ENCODE measurements around the gene AGBL1.

AGBL1 gene

DNA sequence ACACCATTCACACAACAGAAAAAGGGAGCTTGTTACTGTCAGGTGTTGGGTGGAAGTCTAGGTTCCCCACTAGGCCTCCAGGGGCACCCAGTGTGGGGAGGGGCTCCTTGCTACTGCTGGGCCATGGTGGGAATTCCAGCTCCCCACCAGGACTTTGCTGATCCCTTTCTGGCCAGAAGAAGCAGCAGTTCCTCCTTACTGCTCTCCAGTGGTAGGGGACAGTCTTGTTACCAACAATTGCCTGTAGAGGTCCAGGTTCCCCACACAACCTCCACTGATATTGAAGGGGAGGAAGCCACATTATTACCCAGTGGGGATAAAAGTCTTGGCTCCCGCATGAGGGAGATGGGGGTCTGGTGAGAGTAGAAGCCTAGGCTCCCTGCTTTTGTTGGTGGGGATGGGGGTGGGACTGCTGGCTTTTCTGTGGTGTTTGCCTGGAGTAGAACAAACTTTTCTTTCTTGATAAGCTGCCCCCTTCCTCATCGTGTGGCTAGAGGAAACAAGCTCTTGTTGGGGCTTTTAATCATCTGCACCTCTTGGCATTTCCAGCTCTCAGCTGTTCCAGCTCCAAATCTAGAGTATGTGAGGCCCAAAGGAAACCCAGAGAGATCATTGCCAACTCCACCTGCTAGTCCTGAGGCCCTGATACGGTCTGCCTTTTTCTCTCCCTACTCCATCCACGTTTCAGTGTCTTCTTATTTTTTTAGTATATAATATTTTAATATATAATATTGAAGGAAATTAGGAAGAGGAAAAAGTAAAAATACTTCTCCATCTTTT, 824.2 kb downstream of the AGBL1 start:
- DNase-seq = no peak

DNA sequence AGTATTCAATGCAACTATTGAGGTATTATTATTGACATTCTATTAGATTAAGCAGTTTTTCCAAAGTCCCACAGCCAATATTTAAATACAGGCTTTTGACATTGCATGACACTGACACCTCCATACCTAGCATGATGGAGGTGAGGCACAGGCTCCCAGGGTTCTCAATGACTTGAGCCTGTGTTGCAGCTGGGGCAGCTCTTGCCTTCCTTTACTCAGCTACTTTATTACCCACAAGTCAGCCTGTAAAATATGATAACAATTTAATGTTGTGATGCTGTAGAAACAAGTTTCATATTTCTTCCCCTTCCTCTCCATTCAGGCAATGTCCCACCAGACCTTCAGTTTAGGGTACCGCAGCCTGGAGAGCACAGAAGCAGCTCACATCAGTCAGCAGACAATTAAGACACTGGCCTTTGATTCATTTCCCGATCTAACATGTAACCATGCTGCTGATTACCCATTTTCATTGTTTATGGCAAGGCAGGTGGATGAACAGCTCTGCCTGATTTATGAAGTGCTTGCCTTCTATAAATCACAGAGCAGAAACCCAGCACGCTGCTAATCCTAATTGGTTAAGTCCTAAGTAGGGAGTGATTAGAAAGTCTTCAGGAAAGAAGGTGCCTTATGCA, 826.1 kb downstream of the AGBL1 start:
- no peak for DNase-seq

DNA sequence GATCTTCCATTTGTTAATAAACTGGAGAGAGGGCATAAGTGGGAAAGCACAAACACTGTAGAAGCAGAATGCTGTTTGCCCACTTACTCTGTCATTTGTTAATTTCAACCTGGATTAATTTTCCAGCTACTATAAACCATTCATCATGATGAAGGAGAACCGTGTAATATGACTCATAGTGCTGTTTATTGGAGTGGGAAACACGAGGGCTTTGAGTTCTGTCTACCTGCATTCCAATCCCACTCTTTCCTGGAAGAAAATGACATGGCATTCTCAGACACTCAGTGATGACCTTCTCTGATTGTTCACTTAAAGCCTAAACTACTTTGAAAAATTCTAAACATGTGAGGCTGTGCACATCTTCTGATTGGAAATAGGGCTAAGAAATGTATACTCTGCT, 826.7 kb downstream of the AGBL1 start:
- no peak for DNase-seq

DNA sequence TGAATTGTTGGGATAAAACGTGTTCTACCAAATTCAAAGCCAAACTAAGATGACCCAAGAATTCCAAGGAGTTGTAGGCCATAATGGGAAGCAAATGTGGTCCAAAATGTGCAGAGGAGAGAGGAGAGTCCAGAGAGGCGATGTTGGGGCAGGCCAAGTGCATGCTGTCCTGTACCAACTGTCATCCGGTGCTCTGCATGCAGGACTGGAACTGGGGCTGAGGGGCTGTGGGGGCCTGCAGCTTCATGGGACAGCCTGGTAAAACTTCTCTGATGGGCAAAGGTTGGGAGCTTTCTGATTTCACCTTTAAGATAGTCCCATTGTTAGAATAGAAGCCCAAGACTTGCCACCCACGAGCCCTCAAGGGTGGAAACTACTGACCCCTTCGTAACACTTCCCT, 831.4 kb downstream of the AGBL1 start:
- DNase-seq = no peak

DNA sequence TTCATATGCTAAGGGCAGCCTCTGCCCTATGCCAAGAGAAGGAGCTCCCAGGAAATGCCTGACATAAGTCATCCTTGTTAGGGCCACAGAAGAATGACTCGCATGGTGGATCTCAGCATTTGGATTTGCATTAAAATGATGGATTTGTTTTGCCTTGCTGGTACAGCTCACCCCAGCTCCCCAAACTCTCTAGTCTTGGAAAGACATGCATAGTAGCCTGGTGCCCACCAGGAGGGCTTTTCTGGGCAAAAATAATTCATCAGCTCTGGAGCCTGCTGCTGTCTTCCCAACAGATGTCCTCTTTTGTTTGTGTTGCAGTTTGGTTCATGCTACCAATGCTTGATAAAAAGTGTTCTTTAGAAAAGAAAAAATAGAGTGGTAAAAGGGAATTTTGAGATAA, 833.0 kb downstream of the AGBL1 start:
- DNase-seq = no peak

DNA sequence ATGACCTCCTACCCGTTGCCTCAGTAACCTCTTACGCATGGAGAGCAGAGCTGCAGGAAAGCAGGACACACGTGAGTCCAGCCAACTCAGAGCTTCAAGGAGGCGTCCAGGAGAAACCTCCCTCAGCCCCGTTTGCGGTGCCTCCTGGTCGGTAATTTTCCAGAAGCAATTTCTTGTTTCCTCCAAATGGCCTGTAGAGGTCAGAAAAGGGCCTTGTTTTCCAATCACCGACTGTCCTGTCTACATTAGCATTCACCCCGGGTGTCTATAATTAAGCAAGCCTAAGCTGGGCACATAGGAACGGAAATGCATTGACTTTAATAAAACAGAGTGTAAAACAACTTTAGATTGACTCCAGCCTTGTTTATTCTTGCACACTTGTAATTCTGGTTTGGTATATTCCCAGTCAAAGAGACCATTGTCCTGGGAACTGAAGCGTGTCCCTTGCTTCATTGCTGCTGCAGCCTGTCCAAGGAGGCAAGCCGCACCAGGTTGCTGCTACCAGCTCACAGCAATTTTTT, 836.2 kb downstream of the AGBL1 start:
- no peak for DNase-seq

DNA sequence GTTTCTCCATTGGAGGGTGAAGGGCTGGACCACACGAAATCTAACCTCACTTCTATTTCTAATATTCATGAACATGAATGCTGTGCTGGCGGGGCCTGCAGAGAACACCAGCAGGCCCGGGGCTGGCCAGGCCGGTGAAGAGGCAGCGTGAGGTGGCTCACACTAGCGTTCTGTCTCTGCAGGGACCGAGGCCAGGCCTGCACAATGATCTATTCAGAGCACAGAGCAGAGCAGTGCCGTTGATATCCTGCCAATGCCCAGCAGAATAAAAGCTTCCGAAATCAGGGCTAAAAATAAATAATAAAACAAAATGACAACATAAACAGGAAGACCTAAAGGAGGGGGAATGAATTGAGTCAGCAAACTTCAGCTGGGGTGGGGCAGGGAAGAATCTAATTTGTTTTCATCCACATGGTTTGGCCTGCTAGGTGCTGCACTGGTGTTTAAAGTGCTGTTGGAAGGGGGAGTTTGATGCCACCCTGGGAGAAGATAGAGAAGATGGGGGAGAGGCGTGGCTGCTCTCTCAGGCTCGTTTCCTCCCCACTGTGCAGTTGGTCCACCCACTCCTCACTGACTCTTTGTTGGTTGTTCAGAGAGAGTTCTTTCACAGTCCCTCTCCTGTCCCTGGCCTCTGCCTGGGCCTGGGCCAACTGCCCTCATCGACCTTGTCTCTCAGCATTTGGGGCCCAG, 837.1 kb downstream of the AGBL1 start:
- DNase-seq = no peak

DNA sequence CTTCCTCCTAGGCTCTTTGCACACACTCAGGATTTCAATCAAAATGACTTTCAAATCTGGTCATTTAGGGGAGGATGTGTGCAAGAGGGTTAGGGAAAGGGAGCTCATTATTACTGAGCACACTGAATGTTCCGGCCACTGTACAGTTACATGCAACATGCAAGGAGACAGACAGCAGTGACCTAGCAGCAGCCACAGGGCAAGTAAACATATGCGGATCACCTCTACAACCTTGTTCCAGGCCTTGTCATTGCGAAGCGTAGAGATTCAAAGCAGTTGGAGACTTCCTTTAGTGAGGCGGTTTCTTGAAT, 837.6 kb downstream of the AGBL1 start:
- DNase-seq = no peak

DNA sequence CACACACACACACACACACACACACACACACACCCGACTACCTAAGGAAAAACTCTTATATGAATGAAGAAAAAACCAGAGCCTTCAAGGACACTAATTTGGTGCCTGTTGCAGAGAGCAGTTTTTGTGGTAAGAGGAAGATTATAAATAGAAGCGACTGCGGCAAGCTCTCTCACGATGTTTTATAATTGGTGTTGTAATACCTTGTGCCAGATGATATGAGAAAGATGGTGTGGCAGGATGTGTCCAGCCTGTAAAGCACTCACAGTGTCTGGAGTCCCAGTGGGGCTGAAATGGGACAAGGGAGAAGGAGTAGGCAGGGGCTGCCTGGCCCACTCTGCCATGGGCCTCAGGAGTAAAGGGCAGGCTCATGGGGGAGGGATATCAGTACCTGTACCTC, 839.9 kb downstream of the AGBL1 start:
- no peak for DNase-seq

DNA sequence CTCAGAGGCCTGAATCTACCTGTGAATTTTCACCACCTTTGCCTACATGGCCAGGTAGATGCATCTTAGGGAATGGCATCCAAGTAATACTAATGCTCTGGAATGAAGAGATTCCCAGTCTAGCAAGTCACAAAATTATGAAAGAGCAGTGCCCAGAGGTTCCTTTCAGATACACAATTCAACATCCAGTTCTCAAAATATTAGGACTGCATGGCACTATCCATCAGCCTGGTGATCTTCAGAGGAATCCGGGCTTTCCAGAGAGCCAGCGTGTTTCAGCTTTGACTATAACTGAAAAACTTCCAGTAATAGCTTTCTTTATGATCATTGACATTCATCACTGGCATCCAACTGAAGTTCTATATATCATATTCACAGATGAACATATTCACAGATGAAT, 849.8 kb downstream of the AGBL1 start:
- DNase-seq = no peak

DNA sequence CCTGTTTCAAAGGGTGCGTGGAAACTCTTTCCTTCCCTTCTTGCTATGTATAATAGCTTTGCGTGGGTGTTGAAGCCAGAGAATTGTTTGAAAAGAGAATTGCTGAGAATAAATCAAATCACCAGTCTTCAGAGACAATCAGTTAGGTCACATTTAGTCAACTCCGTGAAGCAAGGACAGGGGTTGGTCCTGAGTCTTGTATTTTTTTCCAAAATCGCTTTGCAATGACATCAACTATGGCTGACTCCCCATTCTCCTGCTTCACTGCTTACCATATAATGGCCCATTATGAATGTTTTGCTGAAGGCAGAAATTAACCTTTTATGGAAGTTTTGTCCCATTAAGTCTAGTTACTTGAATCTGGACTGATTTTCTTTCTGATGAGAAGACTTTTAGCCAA, 852.8 kb downstream of the AGBL1 start:
- DNase-seq = no peak

DNA sequence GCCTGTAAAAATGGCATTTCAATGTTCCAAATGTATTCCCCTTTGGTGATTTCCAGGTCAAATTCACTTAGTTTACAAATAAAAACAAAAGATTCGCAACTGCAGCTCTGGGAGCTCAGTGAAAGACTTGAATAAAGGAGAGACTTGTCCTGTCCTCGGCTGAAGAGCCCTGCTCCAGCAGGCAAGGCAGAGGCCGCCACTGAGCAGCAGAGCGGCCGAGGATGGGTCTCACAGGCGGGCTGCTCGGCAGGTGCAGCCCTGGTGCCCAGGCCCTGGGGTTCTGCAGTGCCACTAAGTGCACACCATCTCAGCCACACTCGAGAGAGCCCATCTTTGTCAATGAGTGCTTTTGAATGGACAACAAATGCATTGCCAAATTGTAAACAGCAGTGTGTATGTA, 856.2 kb downstream of the AGBL1 start:
- DNase-seq = no peak

DNA sequence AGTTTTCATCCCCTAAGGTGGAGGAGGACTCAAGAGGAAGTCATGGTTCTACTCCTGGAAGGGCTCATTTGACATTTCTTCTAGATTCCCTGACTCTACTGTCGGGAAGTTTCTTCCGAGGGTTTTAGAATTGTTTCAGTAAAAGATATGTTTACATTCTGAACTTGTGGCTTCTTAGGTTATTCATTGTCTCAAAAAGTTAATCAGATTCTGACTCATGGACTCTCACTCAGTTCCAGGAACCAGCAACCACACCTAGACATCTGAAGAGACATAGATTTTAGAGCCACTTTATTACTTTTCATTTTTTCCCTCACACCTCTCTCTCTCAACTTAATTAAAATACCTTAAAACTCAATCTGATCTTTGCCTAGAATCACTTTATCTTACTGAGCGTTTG, 862.6 kb downstream of the AGBL1 start:
- DNase-seq = no peak

DNA sequence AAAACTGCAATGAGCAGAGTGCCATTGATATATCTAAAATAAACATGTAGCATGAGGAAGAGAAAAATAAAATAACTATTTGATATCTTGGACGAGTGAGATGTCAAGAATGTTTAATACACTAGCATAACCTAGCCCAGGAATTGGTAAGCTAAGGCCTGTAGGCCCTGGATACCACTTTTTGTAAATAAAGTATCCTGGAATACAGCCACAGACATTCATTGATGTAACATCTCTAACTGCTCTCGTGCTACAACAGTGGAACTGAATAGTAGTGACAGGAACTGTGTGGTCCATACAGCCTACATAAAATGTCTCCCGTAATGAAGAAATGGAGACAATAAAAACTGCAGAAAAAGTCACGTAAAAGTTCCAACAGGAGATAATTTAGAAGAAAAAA, 869.0 kb downstream of the AGBL1 start:
- no peak for DNase-seq

DNA sequence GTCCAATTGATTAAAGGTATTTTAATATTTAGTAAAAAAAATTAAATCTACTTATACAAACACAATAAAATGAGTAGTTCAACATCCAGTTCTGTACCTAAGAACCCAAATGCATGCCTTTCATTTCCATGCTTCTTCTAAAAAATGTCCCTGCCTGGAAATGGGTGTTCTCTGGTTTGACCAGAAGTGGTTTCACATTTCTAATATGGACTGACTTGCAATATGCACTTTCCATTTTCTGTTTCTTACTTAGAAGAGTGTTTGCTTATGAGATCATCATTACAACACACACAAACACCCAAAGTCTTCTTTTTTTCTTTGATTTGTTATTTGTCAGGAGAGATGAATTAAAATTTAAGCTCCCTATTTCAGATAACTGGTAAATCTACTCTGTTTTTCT, 879.6 kb downstream of the AGBL1 start:
- no peak for DNase-seq

DNA sequence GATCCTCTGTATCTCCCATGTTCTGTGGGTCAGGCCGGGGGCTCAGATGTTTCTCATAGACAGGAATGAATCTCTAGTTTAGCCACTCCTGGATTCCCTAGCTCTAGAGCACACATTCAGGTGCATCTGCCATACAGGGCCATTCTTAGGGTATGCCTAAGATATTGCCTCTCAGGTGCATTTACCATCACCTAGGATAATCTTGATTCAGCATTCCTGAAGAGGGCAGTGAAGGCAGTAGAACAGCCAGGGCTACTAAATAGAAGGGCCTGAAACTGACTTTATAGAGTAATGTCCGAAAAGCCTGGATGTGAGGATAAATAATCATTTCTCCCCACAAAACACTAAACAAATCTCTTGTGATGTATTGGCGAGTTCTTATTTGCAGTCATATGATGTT, 882.0 kb downstream of the AGBL1 start:
- DNase-seq = no peak

DNA sequence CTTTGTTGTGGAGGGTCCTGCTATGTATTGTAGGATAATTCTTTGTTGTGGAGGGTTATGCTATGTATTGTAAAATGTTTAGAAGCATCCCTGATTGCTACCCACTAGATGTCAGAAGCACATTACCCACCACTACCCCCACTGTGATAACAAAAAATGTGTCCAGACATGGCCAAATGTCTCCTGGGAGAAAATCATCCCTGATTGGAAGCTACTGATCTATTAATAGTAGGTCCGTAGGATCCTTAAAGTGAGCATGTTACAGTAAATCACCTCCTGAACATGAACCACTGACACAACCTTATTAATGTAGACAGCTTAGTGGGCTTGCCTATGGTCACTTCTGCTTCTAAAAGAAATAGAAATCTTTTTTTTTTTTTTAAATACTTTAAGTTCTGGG, 884.6 kb downstream of the AGBL1 start:
- DNase-seq = no peak

DNA sequence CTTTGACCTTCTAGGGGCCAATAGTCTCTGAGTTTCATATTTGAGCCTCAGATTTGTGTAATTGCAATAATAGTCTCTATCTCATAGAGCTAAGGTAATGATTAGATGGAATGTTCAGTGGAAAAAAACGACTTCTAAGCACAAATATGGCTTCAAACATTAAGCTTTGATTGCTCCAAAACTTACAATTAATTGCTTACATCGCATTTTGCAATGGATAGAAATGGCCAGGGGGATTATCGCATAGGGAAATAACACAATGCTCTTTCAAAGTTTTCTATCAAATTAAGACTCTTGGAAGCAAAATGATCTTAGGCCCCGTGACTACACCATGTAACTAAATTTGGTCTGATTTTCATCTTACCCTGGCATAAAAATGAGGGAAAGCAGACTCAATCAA, 888.6 kb downstream of the AGBL1 start:
- no peak for DNase-seq

DNA sequence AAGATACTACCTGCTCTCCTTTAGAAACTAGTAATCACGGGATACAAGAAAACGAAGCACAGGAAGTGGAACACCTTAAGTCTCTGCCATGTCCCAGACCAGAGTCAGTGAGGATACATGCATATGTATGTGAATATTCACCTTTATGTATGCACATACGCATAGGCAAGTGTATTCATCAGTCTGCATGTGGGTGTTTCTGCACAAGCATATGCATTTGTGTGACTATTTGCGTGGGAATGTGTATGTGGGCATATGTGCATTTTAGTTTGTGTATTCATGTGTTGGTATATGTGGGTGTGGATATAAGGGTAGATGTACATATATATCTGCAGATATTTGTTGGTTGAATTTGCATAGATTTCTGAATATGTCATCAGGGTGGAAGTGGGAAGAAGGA, 889.7 kb downstream of the AGBL1 start:
- DNase-seq = no peak

DNA sequence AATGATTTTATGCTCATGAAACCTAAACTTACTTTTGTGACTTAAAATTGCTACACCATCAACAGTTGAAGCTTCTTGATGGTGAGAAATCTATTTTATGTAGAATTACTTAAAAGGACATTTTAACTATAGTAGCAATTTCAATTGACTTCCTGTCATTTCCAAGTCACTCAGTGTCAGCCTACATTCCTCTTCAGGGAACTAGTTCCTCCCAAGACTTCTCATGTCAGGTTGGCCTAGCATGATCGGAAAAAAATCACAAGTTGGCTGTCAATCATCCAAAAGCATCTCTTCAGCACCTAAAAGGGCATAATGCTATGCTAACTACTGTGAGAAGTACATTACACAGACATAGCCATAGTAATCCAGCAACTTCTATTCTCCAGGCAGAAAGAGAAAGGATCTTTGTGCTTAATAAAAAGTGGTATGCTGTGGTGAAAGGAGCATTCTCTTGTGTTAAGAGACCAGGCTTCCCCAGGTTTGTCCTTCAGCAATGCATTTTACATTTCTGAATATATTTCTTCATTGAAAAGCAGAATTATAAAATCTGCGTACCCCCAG, 893.7 kb downstream of the AGBL1 start:
- DNase-seq = no peak

DNA sequence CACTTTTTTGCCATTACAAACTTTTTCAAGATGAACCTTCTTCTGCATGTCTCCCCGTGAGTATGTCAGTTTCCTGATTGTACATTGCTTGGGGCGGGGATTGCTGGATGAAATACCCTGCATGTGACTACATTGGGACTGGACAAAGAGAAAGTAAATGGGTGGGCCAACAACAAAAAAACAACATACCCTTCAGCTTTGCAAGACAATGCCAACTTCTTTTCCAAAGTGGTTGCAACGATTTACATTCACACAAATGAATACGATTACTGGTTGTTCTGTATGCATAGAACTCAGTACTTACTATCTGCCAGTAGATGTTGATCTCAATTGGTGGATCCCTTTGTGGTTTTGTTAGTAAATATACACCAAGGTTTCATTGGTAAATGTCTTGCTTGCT, 908.4 kb downstream of the AGBL1 start:
- DNase-seq = no peak

DNA sequence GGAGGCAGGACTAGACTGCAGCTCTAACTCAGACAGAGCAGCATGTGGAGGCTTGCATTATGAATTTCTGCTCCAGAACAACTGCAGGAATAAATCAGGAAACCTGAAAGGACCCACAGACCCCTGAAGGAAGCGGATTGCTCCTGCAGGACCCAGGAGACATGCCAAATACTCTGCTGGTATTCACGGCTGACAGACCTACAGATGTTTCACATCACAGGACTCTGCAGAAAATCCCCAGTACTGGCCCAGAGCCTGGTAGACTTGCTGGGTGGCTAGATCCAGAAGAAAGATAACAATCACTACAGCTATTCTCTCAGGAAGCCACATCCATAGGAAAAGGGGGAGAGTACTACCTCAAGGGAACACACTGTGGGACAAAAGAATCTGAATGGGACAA, 942.1 kb downstream of the AGBL1 start:
- DNase-seq = no peak

DNA sequence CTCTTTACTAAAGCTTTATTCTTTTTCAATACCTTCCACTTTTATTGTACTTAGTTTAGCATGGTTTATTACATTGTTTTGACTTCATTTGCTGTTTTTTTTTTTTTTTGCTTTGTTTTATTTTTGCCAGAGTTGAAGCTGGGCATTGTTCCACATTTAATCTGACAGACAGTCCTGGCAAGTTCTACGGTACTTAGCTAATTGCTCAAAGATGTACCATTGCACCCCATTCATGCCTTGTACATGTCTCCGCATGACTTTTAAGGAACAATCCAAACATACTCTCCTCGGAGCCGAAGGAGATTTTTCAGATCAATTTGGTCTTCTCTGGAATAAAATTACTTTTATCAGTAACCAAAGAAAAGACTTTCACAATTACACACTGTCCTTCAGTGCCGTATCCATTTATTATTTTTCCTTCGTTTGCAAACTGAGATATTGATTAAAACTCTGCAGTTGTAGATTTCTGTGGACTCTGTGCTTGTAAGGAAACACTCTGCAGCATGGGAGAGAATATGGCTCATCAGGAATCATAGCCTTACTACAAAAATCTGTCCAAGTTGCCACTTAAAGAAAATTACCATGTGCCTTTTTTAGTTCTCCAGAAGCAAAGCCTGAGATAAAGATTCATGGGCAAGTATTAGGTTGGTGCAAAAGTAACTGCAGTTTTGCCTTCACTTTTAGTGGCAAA, 952.0 kb downstream of the AGBL1 start:
- DNase-seq = no peak

Data from NCI-H187 treated with DMSO at 0.1 percent for 48 hours (cell line).